ENCODE results near the gene PCSK5. TPM values are rescaled to one million over a fixed set of nuclear protein-coding genes. Genes with fewer than 3 reads are reported as not detected.

The PCSK5 gene
- total RNA-seq, 4 donors from 2014 or later, result 22.0 to 37.4 (median 27.8) TPM

DNA sequence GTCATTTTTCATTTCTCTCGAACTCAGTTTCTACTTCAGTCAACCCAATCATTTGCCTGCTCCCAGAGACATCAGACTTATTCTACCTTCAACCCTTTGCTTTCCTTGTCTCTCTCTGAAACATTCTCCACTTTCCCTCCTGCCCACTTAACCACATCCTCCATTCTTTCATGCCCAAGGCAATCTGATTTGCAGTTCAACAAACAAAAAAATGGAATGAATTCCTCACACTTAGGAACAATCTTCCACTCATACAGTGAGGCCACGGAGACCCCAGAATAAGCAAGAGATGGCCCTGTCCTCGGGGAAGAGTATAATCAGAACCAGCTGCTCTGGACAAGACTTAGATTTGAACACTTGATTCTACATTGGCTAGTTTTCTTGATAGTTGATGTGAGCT is 323.3 kb downstream of the PCSK5 start:
- TF ChIP-seq EP300 (IDR thresholded peaks at IDR 0.05) (no peak), POLR2AphosphoS5 (IDR thresholded peaks at IDR 0.05) (no peak), POLR2A (IDR thresholded peaks at IDR 0.05; ENCODE audit: low read depth) (no peak)
- TF ChIP-seq, protein P1, sequence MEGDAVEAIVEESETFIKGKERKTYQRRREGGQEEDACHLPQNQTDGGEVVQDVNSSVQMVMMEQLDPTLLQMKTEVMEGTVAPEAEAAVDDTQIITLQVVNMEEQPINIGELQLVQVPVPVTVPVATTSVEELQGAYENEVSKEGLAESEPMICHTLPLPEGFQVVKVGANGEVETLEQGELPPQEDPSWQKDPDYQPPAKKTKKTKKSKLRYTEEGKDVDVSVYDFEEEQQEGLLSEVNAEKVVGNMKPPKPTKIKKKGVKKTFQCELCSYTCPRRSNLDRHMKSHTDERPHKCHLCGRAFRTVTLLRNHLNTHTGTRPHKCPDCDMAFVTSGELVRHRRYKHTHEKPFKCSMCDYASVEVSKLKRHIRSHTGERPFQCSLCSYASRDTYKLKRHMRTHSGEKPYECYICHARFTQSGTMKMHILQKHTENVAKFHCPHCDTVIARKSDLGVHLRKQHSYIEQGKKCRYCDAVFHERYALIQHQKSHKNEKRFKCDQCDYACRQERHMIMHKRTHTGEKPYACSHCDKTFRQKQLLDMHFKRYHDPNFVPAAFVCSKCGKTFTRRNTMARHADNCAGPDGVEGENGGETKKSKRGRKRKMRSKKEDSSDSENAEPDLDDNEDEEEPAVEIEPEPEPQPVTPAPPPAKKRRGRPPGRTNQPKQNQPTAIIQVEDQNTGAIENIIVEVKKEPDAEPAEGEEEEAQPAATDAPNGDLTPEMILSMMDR (IDR thresholded peaks at IDR 0.05), result no peak
- intact Hi-C loops (cut with DNase I), result no loop called here
- Histone ChIP-seq H3K27me3 (no peaks in the 10 kb centered on the region), H3K4me3 (no peak overlapping the region), H3K27ac (replicated peaks in 1 of 4) (no peak overlapping the region), H3K4me1 (peaks cover 0 to 18% (median 8%) of the 10 kb centered on the region in 4 donors), H3K9me3 (no peaks in the 10 kb centered on the region), H3K36me3 (no peaks in the 10 kb centered on the region)
- DNase-seq (ENCODE audit: extremely low spot score), result no peak
- 86% methylated on average over 3 of the region's 3 CpGs for WGBS

DNA sequence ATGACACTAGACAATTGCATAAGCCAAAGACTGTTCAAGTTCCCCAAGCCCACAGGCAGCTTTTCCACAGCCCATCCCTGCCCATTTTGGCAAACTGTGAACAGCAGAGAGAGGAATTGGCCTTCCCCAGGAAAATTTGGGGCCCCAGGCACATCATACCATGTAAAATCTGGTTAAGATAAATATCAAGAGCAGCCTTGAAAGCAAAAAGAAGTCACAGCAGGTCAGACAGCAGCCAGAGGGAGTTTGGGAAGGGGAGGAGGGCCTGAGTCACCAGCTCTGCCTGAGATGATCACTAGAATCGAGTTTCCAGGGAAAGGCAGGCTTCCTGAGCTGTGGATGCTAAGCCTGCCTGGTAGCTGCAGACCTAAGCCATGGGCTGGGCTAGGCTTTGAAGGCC is 324.6 kb downstream of the PCSK5 start:
- Histone ChIP-seq H3K4me1 (peaks cover 0 to 18% (median 8%) of the 10 kb centered on the region in 4 donors), H3K27ac (replicated peaks in 1 of 4) (peak overlapping the region in 2 of 4 donors; percentile 38 to 41), H3K36me3 (no peaks in the 10 kb centered on the region), H3K9me3 (no peaks in the 10 kb centered on the region), H3K27me3 (no peaks in the 10 kb centered on the region), H3K4me3 (no peak overlapping the region)
- no peak for DNase-seq (ENCODE audit: extremely low spot score)
- 0% methylated on average over 1 of the region's 1 CpG for WGBS
- TF ChIP-seq POLR2A (IDR thresholded peaks at IDR 0.05; ENCODE audit: low read depth) (no peak), EP300 (IDR thresholded peaks at IDR 0.05) (no peak)
- intact Hi-C loops (cut with DNase I), result no loop called here

DNA sequence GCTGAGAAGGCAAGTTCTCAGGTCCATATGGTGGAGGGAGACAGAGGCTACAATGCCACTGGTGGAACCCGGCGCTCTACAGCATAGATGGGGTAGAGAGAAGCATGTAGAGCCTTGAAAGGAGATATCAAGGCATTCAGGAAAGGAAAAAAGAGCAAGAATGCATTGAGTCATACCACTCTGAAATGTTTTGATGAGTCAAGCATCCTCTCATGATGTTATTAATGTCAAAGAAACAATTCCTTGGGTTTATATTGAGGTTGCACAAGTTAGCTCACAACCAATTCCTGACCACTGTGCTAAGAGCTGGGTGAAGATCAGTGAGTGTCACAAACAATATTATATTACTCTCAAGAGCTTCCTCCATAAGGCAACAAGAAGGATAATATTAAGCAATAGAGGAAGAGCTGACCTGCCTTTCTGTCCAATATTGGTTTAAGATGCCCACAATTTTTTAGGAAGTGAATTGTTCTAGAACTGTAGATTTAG is 325.7 kb downstream of the PCSK5 start:
- intact Hi-C loops (cut with DNase I), result no loop called here

DNA sequence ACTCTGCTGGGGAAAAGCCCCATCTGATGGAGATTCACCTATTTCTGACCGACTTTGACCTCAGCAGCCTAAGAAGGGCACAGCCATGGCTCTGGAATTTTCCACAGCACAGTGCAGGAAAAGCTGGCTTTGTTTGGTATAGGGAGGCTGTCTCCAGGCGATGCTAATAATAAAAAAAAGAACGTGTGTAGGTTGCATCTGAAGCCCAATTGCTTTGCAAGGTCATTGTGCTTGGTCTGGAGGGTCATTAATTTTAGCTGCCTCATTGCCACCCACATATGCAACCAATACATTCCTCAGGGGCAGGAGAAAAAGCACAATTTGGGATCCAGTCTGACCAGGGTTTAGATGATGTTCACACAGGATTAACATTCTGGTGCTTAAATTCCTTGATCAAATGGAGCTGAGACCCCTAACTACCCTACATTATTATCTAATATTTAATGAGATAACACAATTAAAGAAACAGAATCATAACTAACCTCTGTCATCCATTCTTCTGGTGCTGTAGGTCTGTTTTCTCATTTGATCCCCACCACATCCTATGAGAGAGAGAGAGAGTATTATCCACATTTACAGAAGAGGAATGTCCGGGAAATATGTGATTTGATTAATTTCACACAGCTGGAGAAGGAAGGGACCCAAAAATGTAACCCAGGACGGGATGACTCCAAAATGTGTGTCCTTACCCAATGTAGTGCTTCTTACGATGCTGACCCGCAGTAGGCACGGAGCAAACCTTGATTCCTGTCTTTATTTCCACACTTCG is 327.8 kb downstream of the PCSK5 start:
- WGBS, result 72% methylated on average over 9 of the region's 9 CpGs
- DNase-seq (ENCODE audit: extremely low spot score), result no peak
- intact Hi-C loops (cut with DNase I), result no loop called here

More for the DNA sequence above, 325.7 kb downstream of the PCSK5 start:
- TF ChIP-seq EP300 (IDR thresholded peaks at IDR 0.05) (no peak), POLR2A (IDR thresholded peaks at IDR 0.05; ENCODE audit: low read depth) (no peak), POLR2AphosphoS5 (IDR thresholded peaks at IDR 0.05) (peak in 1 of 2 donors; percentile 53)
- TF ChIP-seq, protein P1 (IDR thresholded peaks at IDR 0.05), result no peak
- no peak overlapping the region for H3K4me3 ChIP-seq
- H3K9me3 ChIP-seq, result no peaks in the 10 kb centered on the region
- H3K4me1 ChIP-seq, result peaks cover 0 to 18% (median 8%) of the 10 kb centered on the region in 4 donors
- no peak for DNase-seq (ENCODE audit: extremely low spot score)
- H3K27ac ChIP-seq (replicated peaks in 1 of 4), result peak overlapping the region in 2 of 4 donors; percentile 38 to 41
- no peaks in the 10 kb centered on the region for H3K36me3 ChIP-seq
- 88% methylated on average over 2 of the region's 2 CpGs for WGBS
- no peaks in the 10 kb centered on the region for H3K27me3 ChIP-seq

DNA sequence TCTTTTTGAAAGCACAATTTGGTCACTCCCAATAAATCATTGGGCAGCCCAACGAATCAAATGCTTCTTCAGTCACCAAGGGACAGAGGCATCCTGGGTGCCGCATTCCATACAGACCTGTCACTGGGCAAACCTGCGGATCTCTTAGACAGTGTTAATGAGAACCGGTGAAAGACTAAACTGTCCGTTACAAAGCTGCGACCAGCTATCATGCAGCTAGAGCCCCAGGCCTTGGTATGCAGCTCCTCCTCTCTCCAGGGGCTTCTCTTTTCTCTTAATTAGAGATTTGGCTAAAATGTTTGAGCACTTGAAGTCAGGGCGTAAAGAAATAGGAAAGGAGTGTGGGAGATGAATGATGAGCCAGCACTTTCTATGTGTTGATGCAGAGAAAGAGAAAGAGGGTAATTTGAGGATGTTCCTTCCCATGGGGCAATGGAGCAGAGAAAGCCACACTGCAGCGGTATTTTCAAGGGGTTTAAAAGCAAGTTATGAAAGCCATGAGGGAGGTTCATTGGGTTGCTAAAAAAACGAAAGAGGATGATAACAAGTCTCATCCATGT is 328.5 kb downstream of the PCSK5 start:
- no peak for DNase-seq (ENCODE audit: extremely low spot score)
- TF ChIP-seq EP300 (IDR thresholded peaks at IDR 0.05) (no peak), POLR2A (IDR thresholded peaks at IDR 0.05; ENCODE audit: low read depth) (no peak), POLR2AphosphoS5 (IDR thresholded peaks at IDR 0.05) (no peak)
- TF ChIP-seq, protein P1 (IDR thresholded peaks at IDR 0.05), result no peak
- no peaks in the 10 kb centered on the region for H3K9me3 ChIP-seq
- intact Hi-C loops (cut with DNase I), result no loop called here
- H3K27ac ChIP-seq (replicated peaks in 1 of 4), result no peak overlapping the region
- peaks cover 0 to 27% (median 17%) of the 10 kb centered on the region in 4 donors for H3K4me1 ChIP-seq
- no peaks in the 10 kb centered on the region for H3K36me3 ChIP-seq
- H3K27me3 ChIP-seq, result no peaks in the 10 kb centered on the region
- WGBS, result 74% methylated on average over 9 of the region's 9 CpGs
- no peak overlapping the region for H3K4me3 ChIP-seq

More for the DNA sequence above, 327.8 kb downstream of the PCSK5 start:
- peaks cover 0 to 20% (median 10%) of the 10 kb centered on the region in 4 donors for H3K4me1 ChIP-seq
- H3K27me3 ChIP-seq, result no peaks in the 10 kb centered on the region
- no peak overlapping the region for H3K27ac ChIP-seq (replicated peaks in 1 of 4)
- no peaks in the 10 kb centered on the region for H3K36me3 ChIP-seq
- H3K4me3 ChIP-seq, result no peak overlapping the region
- TF ChIP-seq EP300 (IDR thresholded peaks at IDR 0.05), result no peak
- TF ChIP-seq, protein P1 (IDR thresholded peaks at IDR 0.05), result no peak
- TF ChIP-seq POLR2AphosphoS5 (IDR thresholded peaks at IDR 0.05), result no peak
- TF ChIP-seq POLR2A (IDR thresholded peaks at IDR 0.05; ENCODE audit: low read depth), result no peak
- no peaks in the 10 kb centered on the region for H3K9me3 ChIP-seq
